ENCODE results near the gene MGRN1. TPM values are rescaled to one million over a fixed set of nuclear protein-coding genes. Genes with fewer than 3 reads are reported as not detected.

Gene MGRN1
- total and polyA plus RNA-seq, 2 of the 13 experiments (the other 11 are each of a cell fraction or from before 2014, with no cell fraction given): 11.9 to 12.6 TPM

- no peak for TF ChIP-seq ZNF607 (CRISPR knock-in tag; IDR thresholded peaks at IDR 0.05; ENCODE audit: borderline replicate concordance)
- TF ChIP-seq, protein P1, sequence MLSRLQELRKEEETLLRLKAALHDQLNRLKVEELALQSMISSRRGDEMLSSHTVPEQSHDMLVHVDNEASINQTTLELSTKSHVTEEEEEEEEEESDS (CRISPR knock-in tag; IDR thresholded peaks at IDR 0.05; ENCODE audit: borderline replicate concordance): no peak
- no peak for TF ChIP-seq FOXM1 (CRISPR knock-in tag; IDR thresholded peaks at IDR 0.05)
- no peak for TF ChIP-seq KMT2A (CRISPR knock-in tag; IDR thresholded peaks at IDR 0.05)
- no peak for TF ChIP-seq ZNF432 (CRISPR knock-in tag; IDR thresholded peaks at IDR 0.05; ENCODE audit: borderline replicate concordance)
- TF ChIP-seq, protein P2, sequence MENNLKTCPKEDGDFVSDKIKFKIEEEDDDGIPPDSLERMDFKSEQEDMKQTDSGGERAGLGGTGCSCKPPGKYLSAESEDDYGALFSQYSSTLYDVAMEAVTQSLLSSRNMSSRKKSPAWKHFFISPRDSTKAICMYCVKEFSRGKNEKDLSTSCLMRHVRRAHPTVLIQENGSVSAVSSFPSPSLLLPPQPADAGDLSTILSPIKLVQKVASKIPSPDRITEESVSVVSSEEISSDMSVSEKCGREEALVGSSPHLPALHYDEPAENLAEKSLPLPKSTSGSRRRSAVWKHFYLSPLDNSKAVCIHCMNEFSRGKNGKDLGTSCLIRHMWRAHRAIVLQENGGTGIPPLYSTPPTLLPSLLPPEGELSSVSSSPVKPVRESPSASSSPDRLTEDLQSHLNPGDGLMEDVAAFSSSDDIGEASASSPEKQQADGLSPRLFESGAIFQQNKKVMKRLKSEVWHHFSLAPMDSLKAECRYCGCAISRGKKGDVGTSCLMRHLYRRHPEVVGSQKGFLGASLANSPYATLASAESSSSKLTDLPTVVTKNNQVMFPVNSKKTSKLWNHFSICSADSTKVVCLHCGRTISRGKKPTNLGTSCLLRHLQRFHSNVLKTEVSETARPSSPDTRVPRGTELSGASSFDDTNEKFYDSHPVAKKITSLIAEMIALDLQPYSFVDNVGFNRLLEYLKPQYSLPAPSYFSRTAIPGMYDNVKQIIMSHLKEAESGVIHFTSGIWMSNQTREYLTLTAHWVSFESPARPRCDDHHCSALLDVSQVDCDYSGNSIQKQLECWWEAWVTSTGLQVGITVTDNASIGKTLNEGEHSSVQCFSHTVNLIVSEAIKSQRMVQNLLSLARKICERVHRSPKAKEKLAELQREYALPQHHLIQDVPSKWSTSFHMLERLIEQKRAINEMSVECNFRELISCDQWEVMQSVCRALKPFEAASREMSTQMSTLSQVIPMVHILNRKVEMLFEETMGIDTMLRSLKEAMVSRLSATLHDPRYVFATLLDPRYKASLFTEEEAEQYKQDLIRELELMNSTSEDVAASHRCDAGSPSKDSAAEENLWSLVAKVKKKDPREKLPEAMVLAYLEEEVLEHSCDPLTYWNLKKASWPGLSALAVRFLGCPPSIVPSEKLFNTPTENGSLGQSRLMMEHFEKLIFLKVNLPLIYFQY (CRISPR knock-in tag; IDR thresholded peaks at IDR 0.05; ENCODE audit: borderline replicate concordance): no peak
- TF ChIP-seq HOXA7 (CRISPR knock-in tag; IDR thresholded peaks at IDR 0.05): no peak
- no peak for TF ChIP-seq ZNF639 (CRISPR knock-in tag; conservative IDR thresholded peaks at IDR 0.05)
- peak; percentile 77 for TF ChIP-seq PAXIP1 (CRISPR knock-in tag; conservative IDR thresholded peaks at IDR 0.05)
- no peak for TF ChIP-seq KLF15 (CRISPR knock-in tag; IDR thresholded peaks at IDR 0.05; ENCODE audit: borderline replicate concordance)
- no peak for TF ChIP-seq ZNF264 (CRISPR knock-in tag; IDR thresholded peaks at IDR 0.05)
- TF ChIP-seq ZNF674 (CRISPR knock-in tag; IDR thresholded peaks at IDR 0.05; ENCODE audit: low read depth): no peak
- no peak for TF ChIP-seq TCF7 (IDR thresholded peaks at IDR 0.05; ENCODE audit: low read depth)
- no peak for TF ChIP-seq KLF16 (CRISPR knock-in tag; IDR thresholded peaks at IDR 0.05)
- TF ChIP-seq, protein P3, sequence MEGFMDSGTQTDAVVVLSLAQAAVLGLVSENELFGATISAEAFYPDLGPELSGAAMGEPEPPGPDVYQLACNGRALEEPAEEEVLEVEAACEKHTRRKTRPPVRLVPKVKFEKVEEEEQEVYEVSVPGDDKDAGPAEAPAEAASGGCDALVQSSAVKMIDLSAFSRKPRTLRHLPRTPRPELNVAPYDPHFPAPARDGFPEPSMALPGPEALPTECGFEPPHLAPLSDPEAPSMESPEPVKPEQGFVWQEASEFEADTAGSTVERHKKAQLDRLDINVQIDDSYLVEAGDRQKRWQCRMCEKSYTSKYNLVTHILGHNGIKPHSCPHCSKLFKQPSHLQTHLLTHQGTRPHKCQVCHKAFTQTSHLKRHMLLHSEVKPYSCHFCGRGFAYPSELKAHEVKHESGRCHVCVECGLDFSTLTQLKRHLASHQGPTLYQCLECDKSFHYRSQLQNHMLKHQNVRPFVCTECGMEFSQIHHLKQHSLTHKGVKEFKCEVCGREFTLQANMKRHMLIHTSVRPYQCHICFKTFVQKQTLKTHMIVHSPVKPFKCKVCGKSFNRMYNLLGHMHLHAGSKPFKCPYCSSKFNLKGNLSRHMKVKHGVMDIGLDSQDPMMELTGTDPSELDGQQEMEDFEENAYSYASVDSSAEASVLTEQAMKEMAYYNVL (CRISPR knock-in tag; IDR thresholded peaks at IDR 0.05; ENCODE audit: borderline replicate concordance): 0 out of 2 replicates have a peak, but pooled peaks have one; percentile 33
- TF ChIP-seq IKZF1 (IDR thresholded peaks at IDR 0.05): no peak
- no peak for TF ChIP-seq AKAP8 (CRISPR knock-in tag; IDR thresholded peaks at IDR 0.05)
- TF ChIP-seq ZNF614 (CRISPR knock-in tag; IDR thresholded peaks at IDR 0.05; ENCODE audit: borderline replicate concordance): no peak
Measured at GRCh38 chr16:4660454-4661007, 35.9 kb downstream of the MGRN1 start (continued).

Data from HepG2 (cell line).